ENCODE data around the gene PPM1G. TPM values are rescaled to one million over a fixed set of nuclear protein-coding genes. Genes with fewer than 3 reads are reported as not detected.
"Not testable (repeated sequence)": the region's sequence is repeated elsewhere in the genome, so short reads cannot be mapped to it uniquely, and the experiment has no call there.

PPM1G gene, protein sequence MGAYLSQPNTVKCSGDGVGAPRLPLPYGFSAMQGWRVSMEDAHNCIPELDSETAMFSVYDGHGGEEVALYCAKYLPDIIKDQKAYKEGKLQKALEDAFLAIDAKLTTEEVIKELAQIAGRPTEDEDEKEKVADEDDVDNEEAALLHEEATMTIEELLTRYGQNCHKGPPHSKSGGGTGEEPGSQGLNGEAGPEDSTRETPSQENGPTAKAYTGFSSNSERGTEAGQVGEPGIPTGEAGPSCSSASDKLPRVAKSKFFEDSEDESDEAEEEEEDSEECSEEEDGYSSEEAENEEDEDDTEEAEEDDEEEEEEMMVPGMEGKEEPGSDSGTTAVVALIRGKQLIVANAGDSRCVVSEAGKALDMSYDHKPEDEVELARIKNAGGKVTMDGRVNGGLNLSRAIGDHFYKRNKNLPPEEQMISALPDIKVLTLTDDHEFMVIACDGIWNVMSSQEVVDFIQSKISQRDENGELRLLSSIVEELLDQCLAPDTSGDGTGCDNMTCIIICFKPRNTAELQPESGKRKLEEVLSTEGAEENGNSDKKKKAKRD
- 34.3 TPM for total RNA-seq
- long read RNA-seq, transcript PPM1G-201 (10 exons, 2,311 nt), result major isoform, 212 of 233 reads
- long read RNA-seq, partial matches to known transcripts, result 11 of 233 reads
- long read RNA-seq, other reads (novel, unspliced or antisense), result 10 of 233 reads

DNA sequence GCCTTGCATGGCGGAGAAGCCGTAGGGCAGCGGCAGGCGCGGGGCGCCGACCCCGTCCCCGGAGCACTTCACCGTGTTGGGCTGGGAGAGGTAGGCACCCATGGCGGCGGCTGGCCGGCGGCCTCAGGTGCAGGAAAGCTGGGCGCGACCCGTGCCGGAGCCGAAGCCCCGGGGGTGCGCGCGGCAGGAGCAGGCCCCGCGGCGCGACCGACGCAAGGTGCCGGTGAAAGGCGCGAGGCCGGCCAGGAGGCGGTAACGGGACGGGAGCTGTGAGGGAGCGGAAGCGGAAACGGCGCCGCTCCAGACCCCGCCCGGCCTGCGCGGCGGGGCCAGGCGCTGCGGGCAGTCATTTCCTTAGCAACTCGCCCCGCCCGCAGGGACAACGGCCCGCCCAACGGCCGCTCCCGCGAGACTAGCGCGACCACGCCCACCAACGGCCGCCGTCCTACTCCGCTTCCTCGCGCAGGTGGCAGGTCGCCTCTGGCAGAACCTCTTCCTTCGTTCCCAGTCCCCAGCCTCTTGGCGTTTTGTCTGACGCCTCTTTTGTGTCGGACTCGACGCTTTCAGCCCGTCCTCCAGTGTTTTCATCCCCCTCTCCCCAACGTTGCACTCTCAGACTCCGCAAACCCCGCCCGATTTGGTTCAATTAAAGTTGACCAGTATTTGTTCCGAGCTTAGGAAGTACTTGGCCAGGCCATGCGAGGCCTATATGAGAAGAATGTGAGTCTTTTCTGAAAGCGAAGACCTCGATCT lies at the start of gene PPM1G:
TSS of gene PPM1G (minus strand) at position 271 of the 753 bp plus-strand sequence. CDS start at position 102, 169 bp downstream.
- ATAC-seq (ENCODE audit: poor library complexity) (peak; percentile 99), DNase-seq (peak; percentile 97)

DNA sequence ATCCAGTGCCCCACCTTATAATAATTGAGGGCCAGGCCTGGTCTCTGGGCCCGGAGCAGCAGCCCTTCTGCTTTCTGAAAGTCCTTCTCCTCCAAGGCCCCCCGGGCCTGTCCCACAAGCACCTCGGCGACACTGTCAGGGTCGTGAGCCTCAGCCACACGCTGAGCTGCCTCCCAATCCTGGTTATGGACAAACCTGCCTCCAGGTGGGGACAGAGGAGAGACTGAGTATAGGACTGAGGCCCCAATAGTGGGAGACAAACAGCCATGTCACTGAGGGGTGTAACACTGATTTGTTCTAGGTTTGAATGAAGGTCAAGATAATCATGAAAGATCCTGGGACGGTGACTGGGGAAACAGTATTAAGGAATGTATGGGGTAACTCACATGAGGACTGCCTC lies 44.6 kb upstream of the PPM1G start:
- DNase-seq (no peak), ATAC-seq (ENCODE audit: poor library complexity) (no peak)
- intact Hi-C loops (cut with DNase I), result no loop called here

More for the DNA sequence above, at the start of gene PPM1G:
- intact Hi-C loops (cut with DNase I), result no loop called here

DNA sequence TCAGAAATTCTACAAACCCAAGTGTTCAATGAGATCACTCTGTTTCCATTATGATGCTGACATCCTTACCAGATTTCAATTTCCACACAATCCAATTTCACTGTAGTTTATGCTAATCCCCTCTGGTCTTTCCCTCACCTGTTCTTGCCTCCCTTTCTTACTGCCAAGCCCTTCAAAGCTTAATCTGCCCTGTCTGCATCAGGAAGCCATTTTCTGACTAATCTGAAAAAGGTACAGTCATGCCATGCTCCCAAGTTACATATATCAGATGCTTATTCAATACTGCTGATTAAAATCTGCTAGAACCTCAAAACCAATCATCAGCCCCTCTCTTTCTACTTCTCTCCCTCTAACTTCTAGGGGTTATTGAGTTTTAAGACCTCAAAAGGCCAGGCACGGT lies 41.7 kb upstream of the PPM1G start:
- intact Hi-C loops (cut with DNase I), result no loop called here
- DNase-seq, result no peak
- no peak for ATAC-seq (ENCODE audit: poor library complexity)

DNA sequence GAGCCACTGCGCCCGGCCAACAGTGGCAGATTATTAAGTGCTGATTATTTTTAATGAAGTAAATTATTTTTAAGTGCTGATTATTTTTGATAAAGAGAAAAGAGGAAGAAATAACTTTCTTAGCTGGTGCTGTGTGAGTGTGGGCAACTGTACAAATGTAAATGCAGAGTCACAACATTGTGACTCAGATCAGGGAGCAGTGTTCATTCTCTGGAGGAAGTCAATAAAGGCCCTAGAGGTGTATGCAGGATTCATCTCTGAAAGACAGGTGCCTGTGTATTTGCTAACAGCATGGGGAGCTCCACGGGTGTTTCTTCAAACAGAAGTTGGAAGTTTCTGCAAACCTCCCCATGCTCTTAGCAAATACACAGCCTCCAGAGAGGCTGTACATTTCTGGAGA lies 39.0 kb upstream of the PPM1G start:
- DNase-seq (no peak), ATAC-seq (ENCODE audit: poor library complexity) (no peak)
- intact Hi-C loops (cut with DNase I), result no loop called here

DNA sequence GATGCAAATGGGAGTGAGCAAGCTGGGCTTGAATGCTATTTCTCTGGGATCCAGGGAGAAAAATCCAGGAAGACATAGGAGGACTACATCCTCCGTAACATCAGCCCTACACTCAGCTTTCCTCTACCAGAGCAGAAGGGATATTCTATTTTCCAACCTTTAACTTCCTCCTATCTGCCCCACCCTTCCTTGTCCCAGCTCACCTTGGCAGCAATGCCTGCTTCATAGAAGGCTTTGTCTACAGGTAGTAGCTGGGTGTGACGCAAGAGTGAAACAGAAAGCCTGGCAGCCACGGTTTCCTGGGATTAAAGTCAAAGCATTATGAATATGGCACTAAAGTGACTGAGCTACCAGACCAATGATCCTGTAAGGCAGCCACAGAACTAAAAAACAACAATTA lies 36.7 kb upstream of the PPM1G start:
- no peak for ATAC-seq (ENCODE audit: poor library complexity)
- intact Hi-C loops (cut with DNase I), result no loop called here
- no peak for DNase-seq

DNA sequence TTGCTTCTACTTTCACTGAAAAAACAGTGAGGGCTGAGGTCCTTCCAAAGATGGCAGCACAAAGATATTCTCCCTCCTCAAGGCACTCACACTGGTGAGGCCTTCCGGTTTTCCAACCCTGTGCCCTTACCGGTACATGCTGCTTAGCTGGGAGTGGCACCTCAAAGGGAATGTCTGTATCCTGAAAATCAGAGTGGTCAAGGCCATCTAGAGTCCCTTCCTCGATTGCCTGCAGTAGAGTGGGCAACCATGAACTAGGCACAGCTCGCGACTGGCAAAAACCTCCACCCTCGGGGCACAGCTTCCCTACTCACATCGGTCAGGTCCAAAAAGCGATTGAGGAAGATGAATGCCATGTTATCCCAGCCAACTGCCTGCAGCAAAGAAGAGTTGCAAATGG lies 36.2 kb upstream of the PPM1G start:
- DNase-seq (no peak), ATAC-seq (ENCODE audit: poor library complexity) (no peak)
- intact Hi-C loops (cut with DNase I), result no loop called here

DNA sequence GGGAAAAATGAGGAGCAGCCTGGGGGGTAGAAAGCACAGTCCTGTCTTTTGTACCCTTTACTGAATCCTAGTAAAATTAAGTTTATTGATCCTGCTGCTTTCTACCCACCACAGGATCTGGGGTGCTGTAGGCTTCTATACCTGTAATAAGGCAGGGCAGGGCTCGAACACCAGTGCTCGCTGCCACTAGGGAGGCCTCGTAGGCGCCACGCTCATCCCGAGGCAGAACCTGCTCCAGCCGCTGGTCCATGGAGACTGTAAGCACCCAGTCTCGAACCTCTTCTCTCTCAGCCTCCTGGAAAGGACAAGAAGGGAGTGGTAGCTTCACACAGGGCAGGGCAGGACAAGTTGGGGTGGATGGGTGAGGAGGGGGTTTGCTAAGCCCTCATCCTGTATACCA lies 35.8 kb upstream of the PPM1G start:
- ATAC-seq (ENCODE audit: poor library complexity) (no peak), DNase-seq (no peak)
- intact Hi-C loops (cut with DNase I), result no loop called here

DNA sequence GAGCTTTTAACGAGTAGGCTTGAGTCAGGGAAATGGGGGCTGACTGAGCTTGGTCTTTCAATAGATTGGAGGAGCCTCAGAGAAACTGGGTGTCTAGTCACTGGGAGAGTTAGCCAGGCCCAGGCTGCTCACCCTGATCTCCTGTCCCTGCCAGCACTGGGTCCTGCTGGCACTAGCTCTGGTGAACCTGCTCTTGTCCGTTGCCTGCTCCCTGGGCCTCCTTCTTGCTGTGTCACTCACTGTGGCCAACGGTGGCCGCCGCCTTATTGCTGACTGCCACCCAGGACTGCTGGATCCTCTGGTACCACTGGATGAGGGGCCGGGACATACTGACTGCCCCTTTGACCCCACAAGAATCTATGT lies 33.5 kb upstream of the PPM1G start:
- ATAC-seq (ENCODE audit: poor library complexity) (peak; percentile 25), DNase-seq (no peak)
- intact Hi-C loops (cut with DNase I), result no loop called here

DNA sequence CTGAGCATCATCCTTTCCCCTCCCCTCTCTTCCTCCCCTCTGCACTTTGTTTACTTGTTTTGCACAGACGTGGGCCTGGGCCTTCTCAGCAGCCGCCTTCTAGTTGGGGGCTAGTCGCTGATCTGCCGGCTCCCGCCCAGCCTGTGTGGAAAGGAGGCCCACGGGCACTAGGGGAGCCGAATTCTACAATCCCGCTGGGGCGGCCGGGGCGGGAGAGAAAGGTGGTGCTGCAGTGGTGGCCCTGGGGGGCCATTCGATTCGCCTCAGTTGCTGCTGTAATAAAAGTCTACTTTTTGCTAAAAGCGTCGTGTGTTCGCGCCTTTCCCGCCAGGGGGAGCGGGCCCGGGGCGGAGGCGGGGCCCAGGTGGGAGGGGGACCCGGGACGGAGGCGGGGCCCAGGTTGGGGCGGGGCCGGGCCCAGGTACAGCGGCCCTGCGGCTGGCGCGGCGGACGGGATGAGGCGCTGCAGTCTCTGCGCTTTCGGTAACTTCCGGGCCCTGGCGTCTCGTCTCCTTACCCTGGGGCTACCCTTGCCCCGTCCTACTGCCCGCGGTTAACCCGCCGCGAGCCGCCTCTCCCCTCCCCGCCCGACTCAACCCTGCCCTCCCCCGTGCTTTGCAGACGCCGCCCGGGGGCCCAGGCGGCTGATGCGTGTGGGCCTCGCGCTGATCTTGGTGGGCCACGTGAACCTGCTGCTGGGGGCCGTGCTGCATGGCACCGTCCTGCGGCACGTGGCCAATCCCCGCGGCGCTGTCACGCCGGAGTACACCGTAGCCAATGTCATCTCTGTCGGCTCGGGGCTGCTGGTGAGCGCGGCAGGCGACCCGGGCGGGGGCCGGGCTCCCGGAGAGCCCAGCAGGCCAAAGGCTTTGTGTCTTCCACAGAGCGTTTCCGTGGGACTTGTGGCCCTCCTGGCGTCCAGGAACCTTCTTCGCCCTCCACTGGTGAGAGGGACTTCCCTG lies 32.8 kb upstream of the PPM1G start, which contains the start of gene KRTCAP3:
TSS of gene KRTCAP3 (plus strand) at position 424 of the 962 bp plus-strand sequence. CDS start at position 456, 32 bp downstream.
- DNase-seq (no peak), ATAC-seq (ENCODE audit: poor library complexity) (peak; percentile 66)
- intact Hi-C loops (cut with DNase I), result no loop called here

DNA sequence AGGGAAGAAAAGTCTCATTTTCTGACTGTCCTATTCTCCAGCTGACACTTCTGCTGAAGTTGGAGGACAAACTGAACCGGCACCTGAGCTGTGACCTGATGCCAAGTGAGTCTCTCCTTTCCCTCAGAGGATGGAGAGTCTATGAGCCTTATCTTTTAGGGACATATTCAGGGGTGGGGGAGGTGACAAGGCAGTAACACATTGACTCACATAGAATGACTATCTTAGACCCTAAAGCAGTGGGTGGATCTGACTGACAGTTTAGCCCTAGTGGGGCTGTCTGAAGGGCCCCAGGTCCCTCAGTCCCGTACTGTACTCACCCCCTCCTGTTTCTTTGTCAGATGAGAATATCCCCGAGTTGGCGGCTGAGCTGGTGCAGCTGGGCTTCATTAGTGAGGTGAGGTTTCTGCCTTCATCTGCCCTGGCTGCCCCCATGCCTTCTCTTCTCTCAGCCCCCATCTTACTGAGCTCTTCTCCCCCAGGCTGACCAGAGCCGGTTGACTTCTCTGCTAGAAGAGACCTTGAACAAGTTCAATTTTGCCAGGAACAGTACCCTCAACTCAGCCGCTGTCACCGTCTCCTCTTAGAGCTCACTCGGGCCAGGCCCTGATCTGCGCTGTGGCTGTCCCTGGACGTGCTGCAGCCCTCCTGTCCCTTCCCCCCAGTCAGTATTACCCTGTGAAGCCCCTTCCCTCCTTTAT lies 32.0 kb upstream of the PPM1G start:
- intact Hi-C loops (cut with DNase I), result no loop called here

DNA sequence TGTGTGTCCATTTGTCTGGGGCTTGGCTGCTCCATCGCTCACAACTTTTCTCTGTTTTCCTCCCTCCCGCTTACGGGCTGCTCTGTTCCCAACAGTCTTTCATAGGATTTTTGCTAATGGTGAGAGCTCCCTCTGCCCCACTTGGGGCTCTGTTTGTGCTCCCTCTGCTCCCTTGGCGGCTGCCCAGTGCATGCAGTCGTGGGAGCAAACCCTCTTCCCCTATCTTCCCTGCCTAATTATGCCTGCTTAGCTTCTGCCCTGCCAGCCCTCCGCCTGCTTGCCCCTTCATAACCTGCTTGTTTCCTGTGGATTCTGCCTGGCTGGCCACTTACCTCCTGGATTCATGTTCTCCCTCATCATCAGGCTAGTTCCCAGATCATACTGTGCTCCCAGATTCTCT lies 26.2 kb upstream of the PPM1G start:
- no peak for DNase-seq
- intact Hi-C loops (cut with DNase I), result no loop called here
- ATAC-seq (ENCODE audit: poor library complexity), result no peak

More for the DNA sequence above, 32.0 kb upstream of the PPM1G start:
- ATAC-seq (ENCODE audit: poor library complexity), result peak; percentile 11
- no peak for DNase-seq

DNA sequence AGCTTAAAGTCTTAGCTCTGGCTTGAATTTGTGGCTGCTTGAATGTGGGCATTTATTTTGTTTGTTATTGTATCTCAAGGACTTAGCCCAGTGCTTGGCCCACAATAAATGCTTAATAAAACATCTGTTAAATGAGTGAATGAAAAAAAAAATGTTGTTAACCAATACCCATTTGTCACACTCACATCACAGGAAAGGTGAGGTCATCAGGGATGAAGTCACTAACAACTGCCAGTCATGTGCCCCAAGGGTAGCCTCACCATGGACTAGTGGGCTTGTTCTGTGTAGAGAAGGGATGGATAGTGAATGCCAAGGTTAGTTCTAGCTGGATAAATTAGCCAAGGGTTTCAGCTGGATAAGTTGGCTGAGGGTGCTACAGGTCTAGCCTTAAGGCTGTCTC lies 22.0 kb upstream of the PPM1G start:
- DNase-seq, result no peak
- ATAC-seq (ENCODE audit: poor library complexity), result no peak
- intact Hi-C loops (cut with DNase I), result loop anchor here (5.0 kb wide), 1 partner anchor 56 kb away; the partner anchor contains the start of gene IFT172

DNA sequence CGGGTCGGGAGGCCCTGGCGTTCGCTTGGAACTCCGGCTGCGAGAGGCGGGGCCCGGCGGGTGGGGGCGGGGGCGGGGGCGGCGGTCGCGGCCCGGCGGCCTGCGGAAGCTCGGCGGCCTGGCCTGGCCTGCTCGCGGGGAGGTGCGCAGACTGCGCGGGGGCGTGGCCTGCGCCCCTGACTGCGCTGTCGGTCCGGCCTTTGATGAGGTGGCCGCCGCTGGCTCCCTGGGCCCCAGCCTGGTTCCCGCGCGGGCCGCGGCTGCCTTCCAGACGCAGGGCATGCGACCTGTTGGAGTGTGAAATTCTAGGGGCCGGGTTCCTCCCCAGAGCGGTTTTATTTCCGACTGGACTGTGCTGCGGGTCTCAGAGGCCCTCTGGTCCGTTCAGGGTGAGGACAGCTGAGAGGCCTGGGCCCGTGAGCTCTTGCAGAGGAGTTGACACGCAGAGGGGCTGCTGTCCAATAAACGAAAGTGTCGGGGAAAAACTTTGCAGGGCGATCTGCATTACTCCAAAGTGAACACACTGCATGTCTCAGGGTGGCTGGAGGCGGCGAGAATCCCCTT lies 19.7 kb upstream of the PPM1G start:
- DNase-seq (peak; percentile 92), ATAC-seq (ENCODE audit: poor library complexity) (peak; percentile 93)
- intact Hi-C loops (cut with DNase I), result no loop called here

DNA sequence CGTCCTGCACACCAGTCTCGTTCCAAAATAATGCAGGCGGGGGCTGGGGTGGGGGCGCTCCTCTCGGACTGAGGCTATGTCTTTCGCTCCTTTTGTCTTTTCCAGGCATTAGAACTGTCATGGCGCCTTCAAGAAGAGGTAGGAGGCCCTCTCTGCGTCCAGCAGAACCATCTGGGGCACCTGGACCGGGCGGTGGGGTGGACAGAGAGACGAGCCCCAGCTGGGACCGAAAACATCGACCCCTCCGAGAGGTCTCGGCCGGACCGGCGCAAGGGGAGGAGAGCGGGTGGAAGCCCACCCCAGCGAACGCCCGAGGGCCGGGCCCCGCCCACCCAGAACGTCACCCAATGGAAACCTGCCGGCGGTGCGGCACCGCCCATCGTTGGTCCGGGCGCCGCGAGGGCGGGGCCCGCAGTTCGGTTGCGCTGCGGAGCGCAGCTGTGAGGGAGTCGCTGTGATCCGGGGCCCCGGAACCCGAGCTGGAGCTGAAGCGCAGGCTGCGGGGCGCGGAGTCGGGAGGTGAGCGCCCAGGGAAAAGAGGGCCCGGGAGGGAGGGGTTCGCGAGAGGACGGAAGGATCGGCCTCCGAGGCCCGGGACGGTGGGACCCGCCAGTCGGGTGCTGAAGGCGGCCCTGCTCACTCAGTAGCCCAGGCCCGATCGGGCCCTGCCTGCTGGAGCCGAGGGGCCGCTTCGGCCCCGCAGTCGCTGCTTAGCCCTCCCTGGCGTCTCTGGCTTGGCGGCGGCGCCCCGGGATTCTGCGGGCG lies 19.0 kb upstream of the PPM1G start, which contains the start of gene NRBP1:
TSS of gene NRBP1 (plus strand) at position 419 of the 765 bp plus-strand sequence. CDS start 4,643 bp downstream, outside the sequence.
- intact Hi-C loops (cut with DNase I), result no loop called here
- peak; percentile 98 for ATAC-seq (ENCODE audit: poor library complexity)
- peak; percentile 96 for DNase-seq

DNA sequence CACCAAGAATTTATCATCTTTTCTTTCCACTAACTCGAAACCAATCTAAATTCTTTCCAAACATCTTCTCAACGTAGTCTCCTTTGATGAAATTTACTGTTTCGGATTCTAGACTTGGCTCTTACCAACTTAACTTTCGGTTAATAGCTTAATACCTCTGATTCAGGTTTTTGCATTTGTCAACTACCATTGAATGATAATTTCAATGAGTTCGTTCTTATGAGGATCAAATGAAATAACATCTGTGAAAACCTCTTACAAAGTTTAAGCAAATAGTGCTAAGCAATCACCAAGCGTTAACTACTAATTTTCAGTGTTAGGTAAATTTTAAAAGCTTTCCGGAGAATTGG lies 18.4 kb upstream of the PPM1G start:
- intact Hi-C loops (cut with DNase I), result no loop called here
- DNase-seq, result no peak
- ATAC-seq (ENCODE audit: poor library complexity), result no peak

DNA sequence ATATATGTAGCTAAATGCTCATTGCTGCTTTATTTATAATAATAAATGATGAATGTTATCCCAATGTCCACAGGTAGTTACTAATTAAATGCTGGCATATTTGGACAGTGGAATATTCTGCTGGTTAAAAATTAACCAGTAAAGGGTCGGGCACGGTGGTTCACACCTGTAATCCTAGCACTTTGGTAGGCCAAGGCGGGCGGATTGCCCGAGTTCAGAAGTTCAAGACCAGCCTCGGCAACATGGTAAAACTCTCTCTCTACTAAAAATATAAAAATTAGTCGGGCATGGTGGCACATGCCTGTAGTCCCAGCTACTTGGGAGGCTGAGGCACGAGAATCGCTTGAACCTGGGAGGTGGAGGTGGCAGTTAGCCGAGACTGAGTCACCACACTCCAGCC lies 15.6 kb upstream of the PPM1G start:
- DNase-seq; ATAC-seq (ENCODE audit: poor library complexity); intact Hi-C loops (cut with DNase I): not testable (repeated sequence)

DNA sequence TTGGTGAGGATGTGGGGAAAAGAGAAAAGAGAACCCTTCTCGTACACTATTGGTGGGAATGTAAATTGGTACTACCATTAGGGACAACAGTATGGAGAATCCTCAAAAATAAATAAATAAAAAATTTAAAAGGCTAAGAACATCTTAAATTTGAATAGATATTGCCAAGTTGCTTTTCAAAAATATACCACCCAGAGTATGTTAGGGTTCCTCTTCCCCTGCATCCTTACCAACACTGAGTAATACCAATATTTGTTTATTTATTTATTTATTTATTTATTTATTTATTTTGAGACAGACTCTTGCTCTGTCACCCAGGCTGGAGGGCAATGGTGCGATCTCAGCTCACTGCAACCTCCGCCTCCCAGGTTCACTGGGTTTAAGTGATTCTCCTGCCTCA lies 13.6 kb upstream of the PPM1G start:
- ATAC-seq (ENCODE audit: poor library complexity) (no peak), DNase-seq (no peak)
- intact Hi-C loops (cut with DNase I), result no loop called here
